SIG-M5 treated with dmso at 0.1 percent for 504 hours (cell line): ENCODE results near the gene EPM2AIP1.
"Not testable (repeated sequence)": the region's sequence is repeated elsewhere in the genome, so short reads cannot be mapped to it uniquely, and the experiment has no call there.

Source experiments
- DNase-seq: peaks from one replicate; lab custom pipeline; 2025; ENCODE audit not compliant: unreplicated experiment; lab: John Stamatoyannopoulos, UW

EPM2AIP1 gene

DNA sequence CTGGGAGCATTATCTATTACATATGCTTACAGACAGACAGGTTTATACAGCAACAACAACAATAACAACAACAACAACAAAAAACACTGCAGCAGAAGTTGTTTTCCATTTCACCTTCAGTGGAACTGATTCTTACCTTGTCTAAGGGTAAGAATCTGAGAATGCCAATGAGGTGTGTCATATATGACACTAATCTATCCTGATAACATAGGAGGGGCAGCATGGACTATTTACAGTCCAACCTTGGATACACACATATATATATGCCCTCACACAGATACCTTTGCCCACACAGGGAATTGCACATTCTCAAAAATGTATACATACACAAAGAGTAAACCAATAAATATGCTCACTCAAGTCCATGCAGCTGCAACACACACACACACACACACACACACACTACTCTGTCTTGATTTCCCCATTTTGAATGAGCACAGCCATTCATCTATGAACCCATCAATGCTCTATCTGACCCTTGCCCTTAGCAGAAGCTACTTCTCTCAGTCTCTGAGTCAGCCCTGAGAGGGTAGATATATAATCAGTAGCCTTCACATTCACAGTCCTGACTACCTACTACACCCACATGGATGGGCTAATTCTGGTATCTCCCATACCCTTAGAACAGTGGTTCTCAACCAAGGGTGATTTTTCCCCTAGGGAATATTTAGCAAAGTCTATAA lies 38.3 kb downstream of the EPM2AIP1 start:
- DNase-seq = no peak

GRCh38 chr3:36947814-36948213 lies 45.1 kb downstream of the EPM2AIP1 start:
- DNase-seq = not testable (repeated sequence)

GRCh38 chr3:36945333-36945980 lies 47.5 kb downstream of the EPM2AIP1 start:
- no peak for DNase-seq

DNA sequence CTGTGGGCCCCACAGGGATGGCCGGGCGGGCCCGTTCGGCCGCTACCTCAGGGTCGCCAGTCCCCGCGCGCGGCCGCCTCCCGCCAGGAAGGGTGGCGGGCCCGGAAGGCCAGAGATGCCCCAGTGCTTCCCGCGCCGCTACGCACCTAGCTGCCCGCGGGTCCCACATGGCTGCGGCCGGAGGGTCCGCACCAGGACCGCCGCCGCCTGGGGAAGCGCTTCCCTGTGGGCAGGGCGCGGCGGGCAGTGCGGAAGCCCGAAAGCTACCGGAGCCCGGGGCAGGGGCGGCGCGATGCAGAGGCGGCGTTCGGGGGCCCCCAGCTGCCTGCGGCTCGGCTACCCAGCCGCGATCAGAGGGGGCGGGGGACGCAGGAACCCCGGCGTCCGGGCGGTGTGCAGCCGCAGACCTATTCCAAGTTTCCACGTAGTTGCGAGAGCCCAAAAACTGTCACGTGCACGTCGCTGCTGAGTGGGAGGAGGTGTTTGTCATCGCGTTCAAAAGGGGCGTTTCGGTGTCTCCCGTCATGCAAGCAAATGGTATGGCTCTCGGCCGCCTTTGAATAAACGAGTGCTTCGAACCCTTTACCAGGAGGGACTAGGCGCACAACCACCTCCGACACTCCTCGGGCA lies 48.2 kb downstream of the EPM2AIP1 start, which contains the start of gene TRANK1:
TRANK1 (minus strand) TSS at position 414 of the 630 bp plus-strand sequence; CDS start at position 169, 245 bp downstream.
- DNase-seq = no peak

- DNase-seq = peak; percentile 20
Measured at GRCh38 chr3:36944012-36944640, 48.8 kb downstream of the EPM2AIP1 start.

- no peak for DNase-seq
Measured at GRCh38 chr3:36943601-36944000, 49.3 kb downstream of the EPM2AIP1 start.

DNA sequence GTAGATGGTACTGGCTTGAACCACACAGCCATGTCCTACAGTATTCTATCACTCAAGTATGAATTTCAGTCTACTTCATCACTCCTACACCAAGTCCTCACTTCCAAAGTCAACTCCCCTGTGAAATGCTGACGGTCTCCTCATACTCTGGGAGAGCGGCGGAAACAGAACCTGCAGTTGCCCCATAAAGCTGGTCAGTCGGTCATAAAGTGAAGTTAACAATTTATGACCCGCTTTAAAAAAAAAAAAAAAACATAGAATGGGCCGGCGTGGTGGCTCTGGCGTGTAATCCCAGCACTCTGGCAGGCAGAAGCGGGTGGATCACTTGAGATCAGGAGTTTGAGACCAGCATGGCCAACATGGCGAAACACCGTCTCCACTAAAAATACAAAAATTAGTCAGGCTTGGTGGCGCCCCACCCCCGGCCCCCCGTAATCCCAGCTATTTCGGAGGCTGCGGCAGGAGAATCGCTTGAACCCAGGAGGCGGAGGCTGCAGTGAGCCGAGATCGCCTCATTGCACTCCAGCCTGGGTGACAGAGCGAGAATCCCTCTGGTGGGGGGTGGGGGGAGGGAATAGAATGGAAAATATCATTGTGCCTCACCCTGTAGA lies 50.2 kb downstream of the EPM2AIP1 start:
- no peak for DNase-seq

DNA sequence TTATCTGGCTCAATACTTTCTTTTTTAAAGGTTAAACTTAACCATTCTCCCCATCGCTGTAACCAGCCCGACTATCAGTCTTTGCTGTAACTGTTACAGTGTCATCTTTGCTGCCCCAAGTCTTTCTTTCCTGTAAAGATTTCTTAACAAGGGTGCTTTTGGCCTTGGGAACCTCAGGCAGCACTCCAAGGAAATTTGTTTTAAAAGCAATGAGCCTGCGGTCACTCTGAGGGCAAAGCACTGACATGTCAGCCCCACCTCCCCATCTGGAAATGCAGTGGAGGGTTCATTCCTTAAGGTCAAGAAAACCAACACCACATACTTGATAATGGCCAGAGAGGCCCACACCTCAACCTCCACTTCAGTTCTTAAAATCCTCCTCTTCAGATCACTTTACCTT lies 51.3 kb downstream of the EPM2AIP1 start:
- no peak for DNase-seq

DNA sequence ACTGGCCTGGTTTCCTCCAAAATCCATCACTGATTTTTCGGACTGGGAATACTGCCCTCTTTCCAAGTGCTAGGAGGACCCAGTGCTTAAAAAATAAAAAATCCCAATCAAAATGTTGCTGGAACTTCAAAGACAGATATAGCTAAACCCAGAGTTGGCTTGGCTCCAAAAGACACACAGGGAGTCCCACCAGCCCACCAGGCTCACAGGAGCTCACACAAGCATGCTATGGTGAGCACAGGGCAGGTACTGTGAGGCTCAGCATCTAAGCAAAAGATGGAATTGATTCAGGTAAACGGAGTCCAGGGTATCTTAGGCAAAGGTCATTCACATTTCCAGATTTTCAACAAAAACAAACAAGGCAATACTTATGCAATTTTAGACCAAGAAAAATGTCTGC lies 51.8 kb downstream of the EPM2AIP1 start:
- no peak for DNase-seq

DNA sequence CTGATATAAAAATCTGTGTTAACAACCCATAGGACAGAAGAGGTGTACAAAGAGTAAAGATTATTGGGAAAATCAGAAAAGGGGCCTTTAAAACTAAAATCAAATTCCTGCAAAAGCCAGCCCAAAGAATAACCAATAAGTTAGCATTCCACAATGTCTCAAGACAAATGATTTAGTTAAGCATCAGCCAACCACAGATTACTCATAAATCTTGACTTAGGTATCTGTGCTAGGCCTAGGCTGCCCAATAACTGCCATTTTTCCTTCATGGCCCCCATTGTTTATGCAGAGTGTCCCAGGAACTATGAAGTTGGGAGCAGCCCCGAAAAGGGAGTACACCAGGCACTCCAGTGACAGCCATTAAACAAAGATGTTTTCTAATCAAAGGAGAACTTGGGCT lies 55.4 kb downstream of the EPM2AIP1 start:
- DNase-seq = no peak
